Loucy (cell line): ENCODE measurements around the gene RALGPS1.

Source experiments
- CTCF ChIP-seq: fragments of 200-600 bp; sonication (generic); conservative IDR thresholded peaks from 2 replicates; pipeline ENCODE4 v1.5.1; 2014; ENCODE audit warnings: mild to moderate bottlenecking, antibody characterized with exemption, low read length
- EZH2phosphoT487 ChIP-seq: fragments of 200-600 bp; IDR thresholded peaks from 2 replicates; pipeline ENCODE4 v1.6.1; 2018; ENCODE audit warnings: antibody characterized with exemption, mild to moderate bottlenecking, moderate library complexity, borderline replicate concordance

- no peak for TF ChIP-seq EZH2phosphoT487
- TF ChIP-seq CTCF, result no peak
Observed at GRCh38 chr9:127168756-127169574, 254.4 kb downstream of the RALGPS1 start.
